GM11168 (cell line): ENCODE data around the gene TRIM9.
"Not testable (repeated sequence)": the region's sequence is repeated elsewhere in the genome, so short reads cannot be mapped to it uniquely, and the experiment has no call there.

Experiments used
- in situ Hi-C: fragments of 300-500 bp; cut with MboI; formaldehyde crosslinking; loops from one replicate; pipeline ENCODE4 v1.12.0; 2022; ENCODE audit warnings: low sequenced_read_pairs; ENCODE audit not compliant: unreplicated experiment

TRIM9 gene

GRCh38 chr14:51008446-51008845 is 86.5 kb downstream of the TRIM9 start:
- in situ Hi-C loops, result no loop called here

GRCh38 chr14:51006781-51007211 is 88.1 kb downstream of the TRIM9 start:
- in situ Hi-C loops, result no loop called here

GRCh38 chr14:51006324-51006723 is 88.6 kb downstream of the TRIM9 start:
- in situ Hi-C loops, result no loop called here

- in situ Hi-C loops, result no loop called here
These were observed 89.9 kb downstream of the TRIM9 start for GRCh38 chr14:51004801-51005526.

- in situ Hi-C loops, result no loop called here
These were observed 90.5 kb downstream of the TRIM9 start for GRCh38 chr14:51004352-51004800.

- in situ Hi-C loops, result no loop called here
These were observed 92.4 kb downstream of the TRIM9 start for GRCh38 chr14:51002406-51002999.

GRCh38 chr14:51000566-51000965 is 94.3 kb downstream of the TRIM9 start:
- in situ Hi-C loops, result no loop called here

GRCh38 chr14:50999726-51000125 is 95.2 kb downstream of the TRIM9 start:
- in situ Hi-C loops, result no loop called here

- in situ Hi-C loops, result no loop called here
These were observed 96.3 kb downstream of the TRIM9 start for GRCh38 chr14:50998612-50999011.

- in situ Hi-C loops, result no loop called here
These were observed 97.2 kb downstream of the TRIM9 start for GRCh38 chr14:50997712-50998111.

GRCh38 chr14:50994158-50994557 is 100.7 kb downstream of the TRIM9 start:
- in situ Hi-C loops, result not testable (repeated sequence)

GRCh38 chr14:50985859-50986331 is 109.0 kb downstream of the TRIM9 start:
- in situ Hi-C loops, result no loop called here

- in situ Hi-C loops, result no loop called here
These were observed 109.6 kb downstream of the TRIM9 start for GRCh38 chr14:50985124-50985858.

- in situ Hi-C loops, result no loop called here
These were observed 110.7 kb downstream of the TRIM9 start for GRCh38 chr14:50984036-50984710.

- in situ Hi-C loops, result no loop called here
These were observed 114.7 kb downstream of the TRIM9 start for GRCh38 chr14:50979941-50980850.

- in situ Hi-C loops, result no loop called here
These were observed 116.0 kb downstream of the TRIM9 start for GRCh38 chr14:50978888-50979287.

GRCh38 chr14:50978529-50978871 is 116.4 kb downstream of the TRIM9 start:
- in situ Hi-C loops, result no loop called here

- in situ Hi-C loops, result no loop called here
These were observed 116.9 kb downstream of the TRIM9 start for GRCh38 chr14:50977863-50978528.

GRCh38 chr14:50974118-50974517 is 120.8 kb downstream of the TRIM9 start:
- in situ Hi-C loops, result no loop called here
